T-helper 1 cell treated with Interleukin-12 subunit alpha and Interleukin-12 subunit beta and Interleukin-4 antibody, amounts not matched to agents 30 μg/mL and 1 μg/mL, for 36 hours (primary cell): ENCODE measurements around the gene CERS3.

ENCODE experiments used
- H3K27ac Mint-ChIP-seq: one replicate; pipeline ENCODE4 v1.8.0; 2021; ENCODE audit warnings: mild to moderate bottlenecking, mixed read lengths
- H3K27me3 Mint-ChIP-seq: one replicate; pipeline ENCODE4 v1.8.0; 2021; ENCODE audit warnings: low read depth, mixed read lengths
- H3K36me3 Mint-ChIP-seq: one replicate; pipeline ENCODE4 v1.8.0; 2021; ENCODE audit warnings: low read depth, mixed read lengths
- H3K4me1 Mint-ChIP-seq: one replicate; pipeline ENCODE4 v1.8.0; 2021; ENCODE audit warnings: low read depth, mixed read lengths
- H3K4me3 Mint-ChIP-seq: one replicate; pipeline ENCODE4 v1.8.0; 2021; ENCODE audit warnings: mild to moderate bottlenecking, moderate library complexity, mixed read lengths
- H3K9me3 Mint-ChIP-seq: one replicate; pipeline ENCODE4 v1.8.0; 2021; ENCODE audit warnings: mixed read lengths

Gene CERS3

GRCh38 chr15:100516643-100517512 is 11.9 kb downstream of the CERS3 start:
- no peak overlapping the region for H3K27ac Mint-ChIP-seq
- H3K4me1 Mint-ChIP-seq = peaks cover 20% of the 10 kb centered on the region
- H3K4me3 Mint-ChIP-seq = no peak overlapping the region
- no peaks in the 10 kb centered on the region for H3K9me3 Mint-ChIP-seq
- H3K36me3 Mint-ChIP-seq = peaks cover 2% of the 10 kb centered on the region
- peaks cover 4% of the 10 kb centered on the region for H3K27me3 Mint-ChIP-seq

GRCh38 chr15:100515758-100516157 is 13.0 kb downstream of the CERS3 start:
- Mint-ChIP-seq H3K27ac (no peak overlapping the region), H3K4me1 (peaks cover 14% of the 10 kb centered on the region), H3K36me3 (peaks cover 2% of the 10 kb centered on the region), H3K9me3 (no peaks in the 10 kb centered on the region), H3K27me3 (peaks cover 4% of the 10 kb centered on the region), H3K4me3 (no peak overlapping the region)

- Mint-ChIP-seq H3K27me3 (peaks cover 24% of the 10 kb centered on the region), H3K4me1 (peaks cover 2% of the 10 kb centered on the region), H3K27ac (no peak overlapping the region), H3K4me3 (no peak overlapping the region), H3K9me3 (no peaks in the 10 kb centered on the region), H3K36me3 (no peaks in the 10 kb centered on the region)
Observed at GRCh38 chr15:100508641-100509300, 20.0 kb downstream of the CERS3 start.

- Mint-ChIP-seq H3K4me3 (no peak overlapping the region), H3K27me3 (peaks cover 22% of the 10 kb centered on the region), H3K27ac (no peak overlapping the region), H3K36me3 (no peaks in the 10 kb centered on the region), H3K9me3 (no peaks in the 10 kb centered on the region), H3K4me1 (peaks cover 2% of the 10 kb centered on the region)
Observed at GRCh38 chr15:100502651-100503050, 26.1 kb downstream of the CERS3 start.

- Mint-ChIP-seq H3K27ac (no peak overlapping the region), H3K9me3 (no peaks in the 10 kb centered on the region), H3K27me3 (peaks cover 24% of the 10 kb centered on the region), H3K4me1 (no peaks in the 10 kb centered on the region), H3K4me3 (no peak overlapping the region), H3K36me3 (no peaks in the 10 kb centered on the region)
Observed at GRCh38 chr15:100501117-100501516, 27.6 kb downstream of the CERS3 start.

GRCh38 chr15:100500226-100500990 is 28.3 kb downstream of the CERS3 start:
- Mint-ChIP-seq H3K4me3 (no peak overlapping the region), H3K36me3 (no peaks in the 10 kb centered on the region), H3K27ac (no peak overlapping the region), H3K27me3 (peaks cover 22% of the 10 kb centered on the region), H3K4me1 (no peaks in the 10 kb centered on the region), H3K9me3 (no peaks in the 10 kb centered on the region)

- Mint-ChIP-seq H3K27ac (no peak overlapping the region), H3K4me1 (no peaks in the 10 kb centered on the region), H3K9me3 (no peaks in the 10 kb centered on the region), H3K36me3 (no peaks in the 10 kb centered on the region), H3K27me3 (peaks cover 24% of the 10 kb centered on the region), H3K4me3 (no peak overlapping the region)
Observed at GRCh38 chr15:100495861-100496260, 32.9 kb downstream of the CERS3 start.

GRCh38 chr15:100493213-100493612 is 35.5 kb downstream of the CERS3 start:
- Mint-ChIP-seq H3K27ac (no peak overlapping the region), H3K4me1 (no peaks in the 10 kb centered on the region), H3K4me3 (no peak overlapping the region), H3K27me3 (peaks cover 17% of the 10 kb centered on the region), H3K9me3 (no peaks in the 10 kb centered on the region), H3K36me3 (no peaks in the 10 kb centered on the region)

- no peaks in the 10 kb centered on the region for H3K4me1 Mint-ChIP-seq
- no peaks in the 10 kb centered on the region for H3K27me3 Mint-ChIP-seq
- no peak overlapping the region for H3K4me3 Mint-ChIP-seq
- H3K36me3 Mint-ChIP-seq = no peaks in the 10 kb centered on the region
- peaks cover 3% of the 10 kb centered on the region for H3K9me3 Mint-ChIP-seq
- no peak overlapping the region for H3K27ac Mint-ChIP-seq
Observed at GRCh38 chr15:100484443-100484842, 44.3 kb downstream of the CERS3 start.

GRCh38 chr15:100483370-100483769 is 45.4 kb downstream of the CERS3 start:
- Mint-ChIP-seq H3K9me3 (peaks cover 14% of the 10 kb centered on the region), H3K27me3 (no peaks in the 10 kb centered on the region), H3K4me3 (no peak overlapping the region), H3K4me1 (no peaks in the 10 kb centered on the region), H3K36me3 (peaks cover 7% of the 10 kb centered on the region), H3K27ac (no peak overlapping the region)

- Mint-ChIP-seq H3K9me3 (peaks cover 42% of the 10 kb centered on the region), H3K27ac (no peak overlapping the region)
Observed at GRCh38 chr15:100476805-100477204, 51.9 kb downstream of the CERS3 start.

GRCh38 chr15:100472736-100473135 is 56.0 kb downstream of the CERS3 start:
- peaks cover 1% of the 10 kb centered on the region for H3K36me3 Mint-ChIP-seq
- H3K27me3 Mint-ChIP-seq = no peaks in the 10 kb centered on the region
- peaks cover 29% of the 10 kb centered on the region for H3K9me3 Mint-ChIP-seq
- H3K4me3 Mint-ChIP-seq = no peak overlapping the region
- no peaks in the 10 kb centered on the region for H3K4me1 Mint-ChIP-seq
- H3K27ac Mint-ChIP-seq = no peak overlapping the region

More at GRCh38 chr15:100476805-100477204, 51.9 kb downstream of the CERS3 start:
- Mint-ChIP-seq H3K27me3 (no peaks in the 10 kb centered on the region), H3K36me3 (peaks cover 8% of the 10 kb centered on the region), H3K4me1 (no peaks in the 10 kb centered on the region), H3K4me3 (no peak overlapping the region)

- no peak overlapping the region for H3K4me3 Mint-ChIP-seq
- H3K36me3 Mint-ChIP-seq = peaks cover 1% of the 10 kb centered on the region
- H3K27ac Mint-ChIP-seq = no peak overlapping the region
- H3K27me3 Mint-ChIP-seq = no peaks in the 10 kb centered on the region
- H3K9me3 Mint-ChIP-seq = peaks cover 23% of the 10 kb centered on the region
- H3K4me1 Mint-ChIP-seq = no peaks in the 10 kb centered on the region
Observed at GRCh38 chr15:100471933-100472332, 56.8 kb downstream of the CERS3 start.

- Mint-ChIP-seq H3K27ac (no peak overlapping the region), H3K4me3 (no peak overlapping the region), H3K4me1 (peaks cover 5% of the 10 kb centered on the region), H3K36me3 (peaks cover 2% of the 10 kb centered on the region), H3K27me3 (no peaks in the 10 kb centered on the region), H3K9me3 (peaks cover 11% of the 10 kb centered on the region)
Observed at GRCh38 chr15:100468285-100468684, 60.5 kb downstream of the CERS3 start.
